Stimulated activated CD8-positive, alpha-beta memory T cell treated with anti-CD3 and anti-CD28 coated beads, Interleukin-15, amount 100 ng/mL, for 24 hours (primary cell): ENCODE results near the gene DESI2.

Source experiments
- DNase-seq: peaks from one replicate; pipeline ENCODE4 v3.0.0-alpha.2; 2020; ENCODE audit warnings: low read depth

The DESI2 gene

DNA sequence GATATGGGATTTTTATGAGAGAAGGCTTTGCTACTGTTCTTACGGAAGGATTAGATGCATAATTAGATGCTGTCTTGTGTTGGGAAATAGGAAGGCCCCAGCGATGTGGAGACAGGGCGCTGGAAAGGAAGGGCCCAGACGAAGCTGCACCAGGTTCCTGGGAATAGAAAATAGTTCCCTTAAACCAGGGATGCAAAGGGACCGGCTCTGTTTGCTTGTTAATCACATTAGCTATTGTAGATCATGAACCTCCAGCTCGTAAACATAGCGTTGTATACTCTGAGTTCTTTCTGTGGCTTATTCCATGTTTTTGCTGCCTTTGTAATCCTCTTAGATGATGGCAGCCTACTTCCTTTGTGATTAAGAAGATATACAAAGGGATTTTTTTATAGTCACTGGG, 102.7 kb downstream of the DESI2 start:
- DNase-seq: no peak

DNA sequence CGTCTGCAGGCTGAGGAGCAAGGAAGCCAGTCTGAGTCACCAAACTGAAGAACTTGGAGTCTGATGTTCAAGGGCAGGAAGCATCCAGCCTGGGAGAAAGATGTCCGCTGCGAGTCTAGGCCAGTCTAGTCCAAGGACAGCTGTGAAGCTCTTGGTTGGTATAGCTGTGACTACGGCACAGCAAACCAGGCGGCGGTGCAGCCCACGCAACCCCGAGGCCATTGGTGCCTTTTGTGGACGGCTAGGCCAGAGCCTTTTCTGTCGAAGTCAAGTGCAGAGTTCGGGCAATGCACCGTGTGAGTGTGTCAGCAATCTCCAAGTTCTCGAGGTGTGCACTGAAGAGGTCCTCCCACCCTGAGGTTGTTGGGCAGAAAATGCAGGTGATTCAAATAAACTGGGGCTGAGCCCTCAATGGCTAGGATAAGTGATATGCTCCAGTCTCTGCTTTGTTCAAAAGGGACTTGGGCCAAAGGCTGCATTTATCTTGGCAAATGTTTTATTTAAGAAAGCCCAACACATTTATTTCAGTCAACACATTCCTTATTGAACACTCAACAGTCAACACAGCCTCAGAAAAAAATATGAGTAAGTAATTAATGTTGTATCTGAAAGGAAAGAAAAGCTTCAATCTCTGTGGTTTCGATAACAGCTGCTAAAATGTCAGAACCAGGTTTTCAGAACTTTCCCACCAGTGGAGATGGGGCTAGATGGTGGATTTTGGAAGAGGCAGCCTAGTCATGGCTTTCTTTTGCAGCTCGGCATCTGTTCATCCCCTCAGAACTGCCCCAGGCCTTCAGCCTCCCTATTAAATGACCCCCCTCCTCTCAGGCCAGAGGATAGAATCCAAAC, 104.4 kb downstream of the DESI2 start:
- no peak for DNase-seq
